OCI-LY1 (cell line): Measurements from ENCODE around the gene ASPG.

Experiments used
- H2AFZ ChIP-seq: fragments of 200-600 bp; sonication (generic), shearing (Covaris generic); 2 replicates; pipeline ENCODE4 v1.6.0; 2014; ENCODE audit warnings: antibody characterized with exemption, mild to moderate bottlenecking, low read length
- H3F3A ChIP-seq: fragments of 200-600 bp; sonication (generic), shearing (Covaris generic); 2 replicates; pipeline ENCODE4 v1.6.0; 2014; ENCODE audit warnings: mild to moderate bottlenecking, antibody characterized with exemption, low read length, moderate library complexity; ENCODE audit not compliant: insufficient read depth
- H3K27ac ChIP-seq: fragments of 200-600 bp; sonication (generic); 2 replicates; pipeline ENCODE4 v1.5.1; 2014; ENCODE audit warnings: low read length, mixed run types, mild to moderate bottlenecking, low read depth; ENCODE audit not compliant: poor library complexity, severe bottlenecking
- H3K27me3 ChIP-seq: fragments of 200-600 bp; sonication (generic); 2 replicates; pipeline ENCODE4 v1.6.0; 2014; ENCODE audit warnings: antibody characterized with exemption, mild to moderate bottlenecking, low read length, moderate library complexity; ENCODE audit not compliant: insufficient read depth
- H3K36me3 ChIP-seq: fragments of 200-600 bp; sonication (generic); 2 replicates; pipeline ENCODE4 v1.6.1; 2014; ENCODE audit warnings: mild to moderate bottlenecking, antibody characterized with exemption, low read length, moderate library complexity, mixed read lengths; ENCODE audit not compliant: insufficient read depth
- H3K4me1 ChIP-seq: fragments of 200-600 bp; sonication (generic); 2 replicates; pipeline ENCODE4 v1.5.1; 2014; ENCODE audit warnings: mild to moderate bottlenecking, low read length, moderate library complexity; ENCODE audit not compliant: insufficient read depth, severe bottlenecking
- H3K4me2 ChIP-seq: fragments of 200-600 bp; sonication (generic), shearing (Covaris generic); 2 replicates; pipeline ENCODE4 v1.6.1; 2014; ENCODE audit warnings: low read length
- H3K4me3 ChIP-seq: fragments of 200-600 bp; sonication (generic); 2 replicates; pipeline ENCODE4 v1.5.1; 2014; ENCODE audit warnings: low read length, low read depth, mild to moderate bottlenecking, mixed read lengths; ENCODE audit not compliant: poor library complexity, severe bottlenecking
- H3K79me2 ChIP-seq: fragments of 200-600 bp; shearing (Covaris generic); 2 replicates; pipeline ENCODE4 v1.6.1; 2016; ENCODE audit warnings: mixed run types, low read length, mixed read lengths; ENCODE audit not compliant: insufficient read depth
- H3K9ac ChIP-seq: fragments of 200-600 bp; sonication (generic), shearing (Covaris generic); 2 replicates; pipeline ENCODE4 v1.6.1; 2014; ENCODE audit warnings: mild to moderate bottlenecking, low read length, mixed read lengths
- H3K9me2 ChIP-seq: fragments of 200-600 bp; sonication (generic), shearing (Covaris generic); 2 replicates; pipeline ENCODE4 v1.6.1; 2014; ENCODE audit warnings: low read depth, mild to moderate bottlenecking, low read length, mixed read lengths
- H3K9me3 ChIP-seq: fragments of 200-600 bp; shearing (Covaris generic); 2 replicates; pipeline ENCODE4 v1.6.1; 2014; ENCODE audit warnings: low read length, mixed read lengths
- H4K20me1 ChIP-seq: fragments of 200-600 bp; sonication (generic), shearing (Covaris generic); 2 replicates; pipeline ENCODE4 v1.6.0; 2016; ENCODE audit warnings: mild to moderate bottlenecking, low read length; ENCODE audit not compliant: insufficient read depth
- CTCF ChIP-seq: fragments of 200-600 bp; sonication (generic), shearing (Covaris generic); IDR thresholded peaks from 2 replicates; pipeline ENCODE4 v1.5.1; 2017; ENCODE audit warnings: mild to moderate bottlenecking, antibody characterized with exemption, low read length, moderate library complexity, mixed read lengths
- EZH2 ChIP-seq: fragments of 200-600 bp; sonication (generic), shearing (Covaris generic); IDR thresholded peaks from 2 replicates; pipeline ENCODE4 v1.8.0; 2017; ENCODE audit warnings: borderline replicate concordance, mixed run types, mild to moderate bottlenecking, antibody characterized with exemption, low read length, moderate library complexity, mixed read lengths

The ASPG gene

DNA sequence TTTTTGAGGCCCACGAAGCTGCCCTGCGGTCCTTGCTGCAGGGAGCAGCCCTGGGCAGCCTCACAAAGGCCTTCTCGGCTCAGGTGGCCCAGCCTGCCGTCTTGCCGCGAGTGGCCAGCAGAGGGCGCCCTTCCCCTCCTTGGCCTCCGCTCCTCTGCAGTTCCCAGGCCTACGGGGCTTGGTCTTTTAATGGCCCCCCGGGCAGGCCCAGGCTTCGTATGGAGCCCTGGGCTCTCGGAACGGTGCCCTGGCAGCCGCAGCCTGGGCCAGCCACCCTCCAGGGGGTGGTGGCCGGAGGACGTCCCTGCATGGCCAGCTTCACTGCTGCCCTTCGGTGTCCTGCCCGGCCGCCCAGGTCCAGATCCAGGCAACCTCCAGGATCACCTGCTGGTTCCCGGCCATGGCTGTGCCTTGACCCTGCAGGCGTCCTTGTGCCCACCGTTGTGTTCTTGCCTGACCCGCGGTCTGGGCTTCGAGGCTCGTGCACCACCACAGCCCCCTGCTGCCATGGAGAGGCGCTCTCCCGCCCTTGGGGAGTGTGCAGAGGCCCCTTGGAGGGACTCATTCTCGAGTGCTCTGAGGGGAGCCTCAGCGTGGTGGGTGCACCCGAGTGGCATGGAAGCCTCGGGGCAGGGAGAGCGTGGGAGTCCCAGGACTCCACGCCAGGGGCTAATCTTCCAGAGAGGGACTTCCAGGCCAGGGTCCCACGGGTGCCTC lies 9.4 kb downstream of the ASPG start:
- H2AFZ ChIP-seq, result no peak overlapping the region
- H3K36me3 ChIP-seq, result no peaks in the 10 kb centered on the region
- H3K27me3 ChIP-seq, result no peaks in the 10 kb centered on the region
- no peak overlapping the region for H3K27ac ChIP-seq
- TF ChIP-seq CTCF (peak; percentile 96), EZH2 (no peak)
- no peak overlapping the region for H3K9ac ChIP-seq
- H3K9me3 ChIP-seq, result no peaks in the 10 kb centered on the region
- H3K9me2 ChIP-seq, result no peaks in the 10 kb centered on the region
- no peaks in the 10 kb centered on the region for H4K20me1 ChIP-seq
- no peak overlapping the region for H3K4me3 ChIP-seq
- H3K79me2 ChIP-seq, result no peaks in the 10 kb centered on the region
- no peaks in the 10 kb centered on the region for H3F3A ChIP-seq
- no peak overlapping the region for H3K4me2 ChIP-seq
- H3K4me1 ChIP-seq, result no peaks in the 10 kb centered on the region

- Histone ChIP-seq H3K4me3 (no peak overlapping the region), H3K9me2 (no peaks in the 10 kb centered on the region), H3K27me3 (0 out of 2 replicates have a peak, but pooled peaks cover 2% of the 10 kb centered on the region), H3K4me2 (no peak overlapping the region), H3K79me2 (no peaks in the 10 kb centered on the region), H4K20me1 (no peaks in the 10 kb centered on the region), H3K9ac (no peak overlapping the region), H3K4me1 (no peaks in the 10 kb centered on the region), H3K36me3 (no peaks in the 10 kb centered on the region), H3K27ac (no peak overlapping the region), H2AFZ (no peak overlapping the region), H3F3A (no peaks in the 10 kb centered on the region), H3K9me3 (no peaks in the 10 kb centered on the region)
- TF ChIP-seq EZH2 (no peak), CTCF (no peak)
Observed at GRCh38 chr14:104095426-104096310, 10.2 kb downstream of the ASPG start.

GRCh38 chr14:104096318-104096717 lies 10.8 kb downstream of the ASPG start:
- Histone ChIP-seq H3K36me3 (no peaks in the 10 kb centered on the region), H3K4me3 (no peak overlapping the region), H4K20me1 (no peaks in the 10 kb centered on the region), H3K9ac (no peak overlapping the region), H3K9me2 (no peaks in the 10 kb centered on the region), H3K9me3 (no peaks in the 10 kb centered on the region), H2AFZ (no peak overlapping the region), H3K27me3 (0 out of 2 replicates have a peak, but pooled peaks cover 3% of the 10 kb centered on the region), H3K4me2 (no peak overlapping the region), H3K79me2 (no peaks in the 10 kb centered on the region), H3K4me1 (no peaks in the 10 kb centered on the region), H3K27ac (no peak overlapping the region), H3F3A (no peaks in the 10 kb centered on the region)
- TF ChIP-seq EZH2 (no peak), CTCF (no peak)
